Ovary (tissue), 10 donors: ENCODE data around the gene CDC14A. TPM values are rescaled to one million over a fixed set of nuclear protein-coding genes. Genes with fewer than 3 reads are reported as not detected.

ENCODE experiments used
- DNase-seq, 5 donors: peaks; one replicate each; pipeline ENCODE4 v3.0.0-alpha.2; 2019 to 2020
- H3K27ac ChIP-seq, 2 donors: fragments of 200-600 bp; one replicate each; pipeline versions ENCODE4 v1.5.1 to v1.8.0; 2019 to 2022
- H3K27me3 ChIP-seq: fragments of 200-600 bp; one replicate; pipeline ENCODE4 v1.8.0; 2022
- H3K36me3 ChIP-seq: fragments of 200-600 bp; sonication (generic); one replicate; pipeline ENCODE4 v1.5.1; 2019
- H3K4me1 ChIP-seq: one replicate; pipeline ENCODE4 v1.8.1; 2013; ENCODE audit warnings: mild to moderate bottlenecking, moderate library complexity; ENCODE audit not compliant: insufficient read depth
- H3K4me3 ChIP-seq: fragments of 200-600 bp; sonication (generic); one replicate; pipeline ENCODE4 v1.5.1; 2017
- H3K9me3 ChIP-seq, 2 donors: fragments of 200-600 bp in 1 of 2; sonication (generic) in 1 of 2; one replicate each; pipeline versions ENCODE4 v1.5.1 to v1.8.1; 2013 to 2019; ENCODE audit warnings: mild to moderate bottlenecking in 1 of 2, moderate library complexity in 1 of 2
- EP300 ChIP-seq: sonication (generic); formaldehyde crosslinking; IDR thresholded peaks from one replicate; pipeline ENCODE4 v1.6.1; 2017; ENCODE audit warnings: antibody characterized with exemption
- POLR2A ChIP-seq: fragments of 450-650 bp; IDR thresholded peaks from one replicate; pipeline ENCODE4 v1.6.1; 2017; ENCODE audit warnings: antibody characterized with exemption, mild to moderate bottlenecking, moderate library complexity
- WGBS, 3 donors: extraction: QIAGEN DNeasy Blood & Tissue Kit in 1 of 3; methylation state at CpG; one replicate each; pipeline versions ENCODE4 v1.1.5 to v1.1.7; 2013 to 2017; 5-methylcytosine and 5-hydroxymethylcytosine counted together
- intact Hi-C, 4 donors: fragments of 100-400 bp; cut with DNase I; formaldehyde crosslinking; loops; one replicate each; pipeline versions ENCODE4 v1.11.0 to v1.15.1; 2022 to 2023
- long read RNA-seq, 3 donors: library from polyadenylated mRNA in 2 of 3; unstranded in 2 of 3; transcript quantifications; one replicate each; pipeline ENCODE4 v2.0.0 and lab custom pipeline, GENCODE V29; 2021 to 2026
- polyA plus RNA-seq, 2 donors: library from polyadenylated mRNA; stranded (reverse); fragments of 200-250 nt in 1 of 2; fragments of 350-450 nt in 1 of 2; fragmentation: Illumina TruSeq in 1 of 2; extraction: RNeasy Lipid Tissue Mini Kit (QIAGEN cat#74804) in 1 of 2; gene quantifications; one replicate each; pipeline ENCODE4 v1.2.3, GENCODE V29; 2013 to 2014
- total RNA-seq, 7 donors: library from RNA; depleted of rRNA in 2 of 7; stranded (reverse); fragments of >200 nt in 2 of 7; fragmentation: NEBNext Ultra II Directional in 3 of 7; extraction: Animal tissue kit (Norgen Biotek cat#: 25700) in 3 of 7; gene quantifications; one replicate each; pipeline versions ENCODE4 v1.1.0 to v1.2.4, GENCODE V29; 2016 to 2023
- TF ChIP-seq, protein P1 (sequence below), 3 donors: fragments of 450-650 bp in 2 of 3; fragments of 200-600 bp in 1 of 3; IDR thresholded peaks; one replicate each; pipeline versions ENCODE4 v1.5.1 to v1.8.0; 2016 to 2022; ENCODE audit warnings: antibody characterized with exemption in 3 of 3, mild to moderate bottlenecking in 1 of 3
- donor health status: DM: no; HTN: no; CAD: no; lungs with moderate emphysema.
- donor health status: DM: no; HTN: no; CAD: no.
- donor health status: Bipolar disorder and iron deficiency.
- donor health status: DM: yes; HTN: yes; CAD: no.
- donor health status: DM: no; HTN: no; CAD: no.
- donor health status: DM: yes; HTN: yes; CAD: no.

CDC14A gene, protein sequence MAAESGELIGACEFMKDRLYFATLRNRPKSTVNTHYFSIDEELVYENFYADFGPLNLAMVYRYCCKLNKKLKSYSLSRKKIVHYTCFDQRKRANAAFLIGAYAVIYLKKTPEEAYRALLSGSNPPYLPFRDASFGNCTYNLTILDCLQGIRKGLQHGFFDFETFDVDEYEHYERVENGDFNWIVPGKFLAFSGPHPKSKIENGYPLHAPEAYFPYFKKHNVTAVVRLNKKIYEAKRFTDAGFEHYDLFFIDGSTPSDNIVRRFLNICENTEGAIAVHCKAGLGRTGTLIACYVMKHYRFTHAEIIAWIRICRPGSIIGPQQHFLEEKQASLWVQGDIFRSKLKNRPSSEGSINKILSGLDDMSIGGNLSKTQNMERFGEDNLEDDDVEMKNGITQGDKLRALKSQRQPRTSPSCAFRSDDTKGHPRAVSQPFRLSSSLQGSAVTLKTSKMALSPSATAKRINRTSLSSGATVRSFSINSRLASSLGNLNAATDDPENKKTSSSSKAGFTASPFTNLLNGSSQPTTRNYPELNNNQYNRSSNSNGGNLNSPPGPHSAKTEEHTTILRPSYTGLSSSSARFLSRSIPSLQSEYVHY
- total RNA-seq (10 to 100 TPM in 4 of 7 donors, 1 to 10 TPM in 3; 6.9 to 47.4 (median 10.1) TPM), polyA plus RNA-seq (1 to 10 TPM; 4.6 to 5.9 TPM)
- long read RNA-seq, donor 1, partial matches to known transcripts, result 1 of 4 reads
- long read RNA-seq, donor 1, other reads (novel, unspliced or antisense), result 3 of 4 reads
- long read RNA-seq, donor 2, full-length matches to known transcripts, result 5 of 5 reads
- long read RNA-seq, donor 2, partial matches to known transcripts, result 0 of 5 reads
- long read RNA-seq, donor 2, other reads (novel, unspliced or antisense), result 0 of 5 reads
- long read RNA-seq, donor 3, full-length matches to known transcripts, result 4 of 5 reads
- long read RNA-seq, donor 3, partial matches to known transcripts, result 0 of 5 reads
- long read RNA-seq, donor 3, other reads (novel, unspliced or antisense), result 1 of 5 reads

DNA sequence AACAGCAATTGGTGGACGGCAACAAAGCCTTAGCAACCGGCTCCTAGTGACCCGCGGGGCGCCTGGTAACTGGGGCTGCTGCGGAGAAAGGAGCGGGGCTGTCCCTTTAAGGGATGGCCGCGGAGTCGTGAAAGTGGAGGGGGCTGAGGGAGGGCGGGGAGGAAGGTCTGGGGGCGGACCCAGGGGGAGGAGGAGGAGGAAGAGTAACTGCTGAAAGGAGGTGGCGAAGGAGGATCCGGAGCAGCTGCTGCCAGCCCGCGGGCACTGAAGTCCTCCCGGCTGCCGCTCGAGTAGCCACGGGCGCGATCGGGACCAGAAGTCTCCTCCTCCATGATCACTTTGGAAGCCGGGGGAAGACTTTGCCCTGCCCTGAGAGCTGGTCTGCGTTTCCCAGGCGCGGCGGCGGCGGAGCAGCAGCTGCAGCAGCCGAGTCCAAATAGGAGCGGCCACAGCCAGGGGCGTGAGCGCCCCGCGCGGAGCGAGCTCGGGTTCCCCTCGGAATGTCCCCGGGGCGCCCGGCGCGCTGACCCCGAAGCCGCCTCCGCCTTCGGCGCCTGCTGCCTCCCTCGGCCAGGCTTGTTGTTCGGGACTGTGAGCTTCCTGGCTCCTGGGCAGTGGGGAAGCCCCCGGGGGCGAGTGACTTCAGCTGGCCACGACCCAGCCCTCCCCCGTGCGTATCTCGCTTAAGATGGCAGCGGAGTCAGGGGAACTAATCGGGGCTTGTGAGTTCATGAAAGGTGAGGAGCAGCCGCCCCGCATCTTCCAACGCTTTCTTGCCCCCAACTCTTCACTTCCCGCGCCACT, at the start of gene CDC14A:
Gene CDC14A (plus strand): TSS at position 240 of the 804 bp plus-strand sequence. CDS start 449 bp downstream, at position 689.
- peaks cover 3% of the 10 kb centered on the region for H3K4me1 ChIP-seq
- peak within 1 kb of the TSS; percentile 90 for H3K4me3 ChIP-seq
- peak; percentile 86 to 91 (median 89) for DNase-seq
- peak within 1 kb of the TSS; percentile 37 to 69 for H3K27ac ChIP-seq
- H3K9me3 ChIP-seq, result no peaks in the 10 kb centered on the region
- WGBS, 3 donors, result 0 to 1% (median 0%) methylated on average over 21 to 65 of the region's 65 CpGs
- no peaks in the 10 kb centered on the region for H3K36me3 ChIP-seq
- intact Hi-C loops, result loop anchor here in 1 of 4 donors (10.0 kb wide), 1 partner anchor 102 kb away; no protein-coding TSS in a partner anchor
- H3K27me3 ChIP-seq, result no peaks in the 10 kb centered on the region
- TF ChIP-seq POLR2A (peak; percentile 40), EP300 (no peak)
- TF ChIP-seq, protein P1, sequence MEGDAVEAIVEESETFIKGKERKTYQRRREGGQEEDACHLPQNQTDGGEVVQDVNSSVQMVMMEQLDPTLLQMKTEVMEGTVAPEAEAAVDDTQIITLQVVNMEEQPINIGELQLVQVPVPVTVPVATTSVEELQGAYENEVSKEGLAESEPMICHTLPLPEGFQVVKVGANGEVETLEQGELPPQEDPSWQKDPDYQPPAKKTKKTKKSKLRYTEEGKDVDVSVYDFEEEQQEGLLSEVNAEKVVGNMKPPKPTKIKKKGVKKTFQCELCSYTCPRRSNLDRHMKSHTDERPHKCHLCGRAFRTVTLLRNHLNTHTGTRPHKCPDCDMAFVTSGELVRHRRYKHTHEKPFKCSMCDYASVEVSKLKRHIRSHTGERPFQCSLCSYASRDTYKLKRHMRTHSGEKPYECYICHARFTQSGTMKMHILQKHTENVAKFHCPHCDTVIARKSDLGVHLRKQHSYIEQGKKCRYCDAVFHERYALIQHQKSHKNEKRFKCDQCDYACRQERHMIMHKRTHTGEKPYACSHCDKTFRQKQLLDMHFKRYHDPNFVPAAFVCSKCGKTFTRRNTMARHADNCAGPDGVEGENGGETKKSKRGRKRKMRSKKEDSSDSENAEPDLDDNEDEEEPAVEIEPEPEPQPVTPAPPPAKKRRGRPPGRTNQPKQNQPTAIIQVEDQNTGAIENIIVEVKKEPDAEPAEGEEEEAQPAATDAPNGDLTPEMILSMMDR (IDR thresholded peaks at IDR 0.05), result no peak

DNA sequence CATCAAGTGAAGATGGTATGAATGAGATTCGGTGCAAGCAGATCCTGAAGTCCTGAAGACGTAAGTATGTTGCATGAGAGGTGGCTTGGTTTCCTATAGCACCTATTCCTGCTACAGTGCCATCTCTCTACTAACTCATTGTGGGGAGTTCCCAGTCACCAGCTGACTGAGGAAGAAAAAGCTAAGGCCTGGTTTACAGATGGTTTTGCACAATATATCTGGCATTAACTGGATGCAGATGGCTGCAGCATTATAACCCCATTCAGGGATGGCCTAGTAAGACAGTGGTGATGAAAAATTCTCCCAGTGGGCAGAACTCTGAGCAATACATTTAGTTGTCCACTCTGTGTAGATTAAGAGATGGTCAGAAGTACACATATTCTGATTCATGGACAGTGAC, 49.6 kb upstream of the CDC14A start:
- no peak for DNase-seq
- 95 to 98% (median 97%) methylated on average over 2 of the region's 2 CpGs for WGBS, 3 donors
- no peak overlapping the region for H3K27ac ChIP-seq
- H3K36me3 ChIP-seq, result no peaks in the 10 kb centered on the region
- H3K9me3 ChIP-seq, result no peaks in the 10 kb centered on the region
- H3K4me3 ChIP-seq, result no peak overlapping the region
- H3K4me1 ChIP-seq, result no peaks in the 10 kb centered on the region
- TF ChIP-seq POLR2A (no peak), EP300 (no peak)
- TF ChIP-seq, protein P1 (IDR thresholded peaks at IDR 0.05), result no peak
- intact Hi-C loops, result no loop called here
- no peaks in the 10 kb centered on the region for H3K27me3 ChIP-seq

DNA sequence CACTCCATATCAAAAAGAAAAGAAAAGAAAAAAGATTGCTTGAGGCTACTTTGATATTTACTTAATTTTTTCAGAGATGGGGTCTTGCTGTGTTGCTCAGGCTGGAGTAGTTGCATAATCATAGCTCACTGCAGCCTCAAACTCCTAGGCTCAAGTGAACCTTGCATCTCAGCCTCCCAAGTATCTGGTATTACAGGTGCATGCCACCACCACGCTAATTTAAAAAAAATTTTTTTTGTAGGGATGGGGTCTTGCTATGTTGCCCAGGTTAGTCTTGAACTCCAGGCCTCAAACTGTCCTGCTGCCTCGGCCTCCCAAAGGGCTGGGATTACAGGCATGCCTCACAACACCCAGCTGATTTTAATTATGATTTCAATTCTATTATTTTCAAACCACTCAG, 48.1 kb upstream of the CDC14A start:
- intact Hi-C loops, result no loop called here
- Histone ChIP-seq H3K4me1 (no peaks in the 10 kb centered on the region), H3K4me3 (no peak overlapping the region), H3K27me3 (no peaks in the 10 kb centered on the region), H3K9me3 (no peaks in the 10 kb centered on the region), H3K36me3 (no peaks in the 10 kb centered on the region), H3K27ac (no peak overlapping the region)
- no peak for DNase-seq
- TF ChIP-seq POLR2A, result no peak
- TF ChIP-seq, protein P1 (IDR thresholded peaks at IDR 0.05), result no peak
- TF ChIP-seq EP300, result no peak
- 88 to 90% (median 89%) methylated on average over 2 of the region's 2 CpGs for WGBS, 3 donors

DNA sequence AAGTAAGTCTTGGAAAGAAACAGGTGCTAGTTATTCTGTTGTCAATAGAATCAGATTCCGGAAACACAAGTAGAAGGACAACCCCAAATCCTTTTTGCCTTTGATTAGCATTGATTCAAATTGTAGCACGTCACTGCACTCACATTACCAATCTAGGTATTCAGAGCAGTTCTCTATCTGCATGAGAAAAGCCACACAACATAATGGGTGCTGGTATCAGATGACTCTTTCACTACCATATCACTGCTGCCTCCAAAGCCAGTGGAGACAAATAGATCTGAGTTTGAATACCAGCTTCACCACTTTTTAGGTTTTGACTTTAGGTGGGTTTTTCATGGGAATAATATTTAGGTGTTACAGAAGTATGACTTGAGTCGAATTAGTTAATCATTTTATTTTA, 47.4 kb upstream of the CDC14A start:
- no peaks in the 10 kb centered on the region for H3K27me3 ChIP-seq
- TF ChIP-seq, protein P1 (IDR thresholded peaks at IDR 0.05), result no peak
- TF ChIP-seq POLR2A (no peak), EP300 (no peak)
- no peaks in the 10 kb centered on the region for H3K36me3 ChIP-seq
- H3K9me3 ChIP-seq, result no peaks in the 10 kb centered on the region
- intact Hi-C loops, result no loop called here
- H3K27ac ChIP-seq, result no peak overlapping the region
- 82 to 85% (median 83%) methylated on average over 3 of the region's 3 CpGs for WGBS, 3 donors
- DNase-seq, result no peak
- no peak overlapping the region for H3K4me3 ChIP-seq
- no peaks in the 10 kb centered on the region for H3K4me1 ChIP-seq
